Measurements from ENCODE around the gene DPEP1. TPM values are rescaled to one million over a fixed set of nuclear protein-coding genes. Genes with fewer than 3 reads are reported as not detected.
"Not testable (repeated sequence)": the region's sequence is repeated elsewhere in the genome, so short reads cannot be mapped to it uniquely, and the experiment has no call there.

DPEP1 gene
- total RNA-seq, 2 experiments from 2014 or later: not detected

DNA sequence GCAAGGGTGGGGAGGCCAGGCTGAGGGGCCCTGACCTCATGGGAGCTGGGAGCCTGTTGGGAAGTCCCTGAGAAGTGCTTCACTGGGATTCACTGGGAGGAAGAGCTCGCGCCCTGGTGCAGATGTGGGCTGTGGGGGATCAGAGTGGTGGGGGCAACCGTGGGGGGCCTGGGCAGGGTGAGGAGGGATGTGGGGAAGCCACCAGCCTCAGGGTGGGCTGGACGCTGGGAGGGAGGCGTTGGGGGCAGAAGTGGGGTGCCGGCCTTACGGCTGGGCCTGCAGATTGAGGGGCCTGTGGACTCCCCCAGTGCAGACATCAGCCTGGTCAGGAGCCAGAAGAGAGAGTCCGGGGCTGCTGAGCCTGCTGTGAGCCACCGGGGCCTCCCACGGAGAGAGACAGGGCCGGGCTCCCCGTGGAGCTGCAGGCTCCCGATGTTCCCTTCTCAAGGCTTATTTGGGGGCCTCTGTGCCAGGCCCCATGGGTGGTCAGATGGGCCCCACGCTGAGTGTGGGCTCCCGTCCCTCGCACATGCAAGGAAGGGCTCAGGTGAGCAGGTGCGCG, 7.8 kb downstream of the DPEP1 start:
- Mint-ChIP-seq H3K4me1 (peaks cover 9% of the 10 kb centered on the region), H3K27ac (no peak overlapping the region), H3K27me3 (peaks cover 12% of the 10 kb centered on the region), H3K4me3 (no peak overlapping the region), H3K36me3 (ENCODE audit: low read depth) (peaks cover 6% of the 10 kb centered on the region), H3K9me3 (peaks cover 8% of the 10 kb centered on the region)
- no peak for DNase-seq
- ChIA-PET CTCF (no interaction called here), POLR2A (no interaction called here)

DNA sequence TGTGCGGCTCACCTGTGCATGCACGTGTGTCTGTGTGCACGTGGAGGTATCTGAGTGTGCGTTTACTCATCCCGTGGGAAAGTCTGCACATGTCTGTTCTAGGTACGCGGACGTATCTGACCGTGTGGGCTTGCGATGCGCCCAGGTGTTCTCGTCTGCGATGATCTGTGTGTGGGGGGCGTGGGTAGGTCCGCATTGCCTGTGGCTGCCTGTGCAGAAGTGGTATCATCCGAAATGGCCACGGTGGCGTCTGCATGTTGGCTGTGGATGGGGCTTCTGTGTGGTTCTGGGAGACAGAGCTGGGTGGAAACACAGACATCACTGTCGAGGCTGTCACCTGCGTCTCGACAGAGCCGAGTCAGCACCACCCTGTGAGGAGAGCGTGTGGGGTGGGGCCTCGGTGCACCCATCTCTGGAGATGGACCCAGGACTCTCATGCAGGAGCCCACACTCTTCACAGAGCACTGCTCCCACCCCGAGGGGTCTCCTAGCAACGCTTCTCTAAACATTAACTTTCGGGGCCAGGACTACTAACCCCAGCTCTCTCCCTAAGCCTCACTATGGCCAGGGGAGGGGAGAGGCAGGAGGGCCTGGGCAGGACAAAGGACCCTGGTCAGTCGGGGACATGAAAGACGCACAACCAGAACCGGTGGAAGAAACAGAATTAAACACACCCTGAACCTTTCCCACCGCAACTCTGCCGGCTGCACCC, 8.4 kb downstream of the DPEP1 start:
- Mint-ChIP-seq H3K9me3 (peaks cover 4% of the 10 kb centered on the region), H3K4me3 (no peak overlapping the region), H3K27me3 (peaks cover 10% of the 10 kb centered on the region), H3K27ac (no peak overlapping the region), H3K36me3 (ENCODE audit: low read depth) (peaks cover 2% of the 10 kb centered on the region), H3K4me1 (peaks cover 4% of the 10 kb centered on the region)
- ChIA-PET POLR2A (no interaction called here), CTCF (interaction anchor here (0.6 kb wide), 1 partner anchor 29 kb away, joined by 3 read pairs; no protein-coding TSS in a partner anchor)
- DNase-seq: no peak

DNA sequence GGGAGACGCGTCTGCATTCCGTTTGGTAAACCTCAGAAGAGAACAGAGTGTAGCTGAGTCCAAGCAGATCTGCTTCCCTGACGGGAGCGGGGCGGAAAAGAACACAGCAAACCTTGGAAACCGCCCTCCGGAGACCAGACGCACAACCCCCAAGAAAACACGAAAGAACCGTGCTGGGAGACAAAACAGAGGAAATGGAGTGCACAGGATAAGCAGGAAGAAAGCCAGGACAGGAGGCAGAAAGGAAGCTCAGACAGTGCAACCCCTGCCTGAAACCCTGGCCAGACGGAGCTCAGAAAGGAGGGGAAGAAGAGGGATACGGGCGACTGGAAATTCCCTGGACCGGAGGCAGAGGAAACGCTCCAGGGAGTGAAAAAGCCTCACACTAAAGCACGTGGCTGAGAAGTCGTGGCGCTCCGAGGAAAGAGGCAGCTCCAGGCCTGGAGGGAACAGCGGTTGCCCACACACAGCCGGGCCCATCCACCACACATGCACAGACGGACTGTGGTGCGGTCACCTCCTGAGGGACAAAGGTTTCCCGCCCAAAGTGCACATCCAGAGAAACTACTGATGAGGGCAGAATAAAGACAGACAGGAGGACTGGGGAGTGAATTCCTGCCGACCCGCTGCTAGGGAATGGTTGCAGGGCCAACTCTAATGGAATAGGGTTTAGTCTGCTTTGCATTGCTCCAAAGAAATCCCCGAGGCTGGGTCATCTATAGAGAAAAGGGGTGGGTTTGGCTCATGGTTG, 10.2 kb downstream of the DPEP1 start:
- H3K36me3 Mint-ChIP-seq (ENCODE audit: low read depth): no peaks in the 10 kb centered on the region
- H3K4me1 Mint-ChIP-seq: no peaks in the 10 kb centered on the region
- POLR2A ChIA-PET: no interaction called here
- peaks cover 10% of the 10 kb centered on the region for H3K27me3 Mint-ChIP-seq
- H3K4me3 Mint-ChIP-seq: no peak overlapping the region
- H3K9me3 Mint-ChIP-seq: no peaks in the 10 kb centered on the region
- no peak overlapping the region for H3K27ac Mint-ChIP-seq
- DNase-seq: no peak
- CTCF ChIA-PET: interaction anchor here (0.6 kb wide), 1 partner anchor 248 kb away, joined by 3 read pairs; no protein-coding TSS in a partner anchor

DNA sequence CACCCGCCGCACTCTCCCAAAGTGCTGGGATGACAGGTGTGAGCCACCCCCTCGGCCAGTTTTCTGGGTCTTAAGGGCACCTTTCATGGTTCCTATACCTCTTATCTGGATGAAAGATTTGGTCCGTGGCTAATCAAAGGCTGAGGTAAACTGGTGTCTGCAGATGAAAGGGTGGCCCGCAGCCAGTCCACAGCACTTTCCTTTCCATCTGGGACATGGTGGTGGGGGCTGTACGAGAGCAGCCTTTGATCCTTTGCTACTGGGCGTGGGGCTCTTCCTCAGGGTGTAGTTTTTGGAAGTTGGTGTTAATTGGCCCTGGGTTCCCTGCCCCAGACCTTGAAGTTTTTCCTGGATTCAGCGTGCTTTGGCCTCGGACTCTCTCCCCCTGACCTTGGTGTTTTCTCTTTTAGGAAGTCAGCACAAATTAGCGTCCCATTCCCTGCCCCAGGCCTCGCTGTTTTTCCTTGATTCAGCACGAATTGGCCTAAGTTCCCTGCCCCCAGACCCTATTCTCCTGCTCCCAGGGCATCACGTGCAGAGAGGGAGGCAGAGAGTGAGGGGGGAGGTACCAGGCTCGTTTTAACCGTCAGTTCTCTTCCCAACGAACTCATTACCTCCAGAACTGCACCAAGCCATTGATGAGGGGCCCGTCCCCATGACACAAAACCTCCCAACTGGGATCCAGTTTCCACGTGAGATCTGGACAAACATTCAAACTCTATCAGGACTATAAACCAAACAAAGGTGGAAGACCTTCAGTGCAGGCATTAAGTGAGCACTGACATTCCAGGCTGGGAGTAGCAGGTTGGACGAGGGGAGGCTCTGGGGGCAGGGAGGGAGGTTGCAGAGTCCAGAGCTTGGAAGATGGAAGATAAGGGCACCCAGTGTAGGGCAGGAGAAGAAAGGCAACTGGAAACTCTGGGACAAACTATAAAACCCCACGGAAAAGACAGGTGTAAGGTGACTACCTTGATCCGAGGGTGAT, 11.6 kb downstream of the DPEP1 start:
- no peak overlapping the region for H3K4me3 Mint-ChIP-seq
- no peaks in the 10 kb centered on the region for H3K4me1 Mint-ChIP-seq
- DNase-seq: no peak
- H3K27ac Mint-ChIP-seq: no peak overlapping the region
- no peaks in the 10 kb centered on the region for H3K36me3 Mint-ChIP-seq (ENCODE audit: low read depth)
- peaks cover 10% of the 10 kb centered on the region for H3K27me3 Mint-ChIP-seq
- CTCF ChIA-PET: interaction anchor here (1.2 kb wide), 1 partner anchor 87 kb away, joined by 3 read pairs; no protein-coding TSS in a partner anchor
- H3K9me3 Mint-ChIP-seq: no peaks in the 10 kb centered on the region
- POLR2A ChIA-PET: no interaction called here

DNA sequence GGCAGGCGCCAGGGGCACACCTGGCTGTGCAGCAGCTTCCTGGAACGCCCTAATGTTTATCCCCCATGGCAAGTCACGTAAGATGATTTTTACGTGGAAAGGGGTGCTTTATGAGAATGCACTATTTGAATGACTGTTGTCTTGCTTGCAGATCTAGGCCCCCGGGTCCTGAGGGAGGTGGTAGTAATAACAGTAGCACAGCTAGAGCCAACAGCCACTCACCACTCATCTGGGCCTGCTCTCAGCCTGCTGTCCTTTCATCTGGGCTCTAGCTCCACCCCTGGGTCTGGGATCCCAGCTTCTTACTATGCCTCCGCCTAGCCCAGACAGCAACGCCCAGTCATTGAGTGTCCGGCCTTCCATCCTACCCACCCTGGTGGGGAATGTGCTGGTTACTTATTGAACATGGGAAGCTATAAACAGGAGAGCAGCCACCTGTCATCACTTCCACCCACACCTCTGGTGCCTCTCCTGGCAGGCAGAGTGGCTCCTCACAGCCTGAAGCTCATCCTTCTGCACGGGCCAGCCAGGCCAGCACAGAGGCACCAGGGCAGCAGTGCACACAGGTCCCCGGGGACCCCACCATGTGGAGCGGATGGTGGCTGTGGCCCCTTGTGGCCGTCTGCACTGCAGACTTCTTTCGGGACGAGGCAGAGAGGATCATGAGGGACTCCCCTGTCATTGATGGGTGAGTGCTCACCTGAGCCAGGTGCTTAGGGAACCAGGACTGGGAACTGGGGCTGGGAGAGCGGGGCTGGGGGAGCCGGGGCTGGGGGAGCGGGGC, 16.6 kb downstream of the DPEP1 start:
- Mint-ChIP-seq H3K4me1 (no peaks in the 10 kb centered on the region), H3K36me3 (ENCODE audit: low read depth) (no peaks in the 10 kb centered on the region), H3K27ac (no peak overlapping the region), H3K9me3 (no peaks in the 10 kb centered on the region), H3K27me3 (peaks cover 1% of the 10 kb centered on the region), H3K4me3 (no peak overlapping the region)
- ChIA-PET CTCF (interaction anchor here (0.6 kb wide), 1 partner anchor 38 kb away, joined by 3 read pairs; no protein-coding TSS in a partner anchor), POLR2A (no interaction called here)
- no peak for DNase-seq

DNA sequence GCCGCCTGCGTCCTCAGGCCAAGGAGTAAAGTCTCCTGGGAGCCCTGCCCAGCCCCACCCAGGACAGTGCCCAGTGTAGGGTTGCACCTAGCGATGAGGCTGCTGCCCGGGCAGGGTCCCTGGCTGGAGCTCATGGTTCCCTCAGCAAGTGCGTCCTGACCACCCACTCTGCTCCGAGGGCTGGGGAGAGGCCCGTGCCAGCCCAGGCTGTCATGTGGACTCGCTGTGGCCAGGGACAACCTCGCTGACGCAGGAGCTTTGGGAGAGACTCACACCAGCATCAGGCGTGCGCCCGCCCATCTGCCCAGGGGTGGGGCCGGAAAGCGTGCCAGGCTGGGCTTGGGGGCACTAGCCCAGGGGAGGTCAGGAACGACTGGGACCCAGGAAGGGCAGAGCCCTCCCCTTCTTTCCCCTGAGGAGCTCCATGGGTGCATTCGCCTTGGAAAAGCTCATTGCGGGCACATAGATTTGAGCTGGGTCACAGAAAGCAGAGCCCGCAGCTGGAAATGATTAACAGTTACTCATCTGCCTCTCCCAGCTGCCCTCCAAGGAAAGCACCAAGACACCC, 19.7 kb downstream of the DPEP1 start:
- Mint-ChIP-seq H3K4me1 (no peaks in the 10 kb centered on the region), H3K27ac (no peak overlapping the region), H3K4me3 (no peak overlapping the region), H3K27me3 (peaks cover 1% of the 10 kb centered on the region), H3K36me3 (ENCODE audit: low read depth) (no peaks in the 10 kb centered on the region), H3K9me3 (no peaks in the 10 kb centered on the region)
- DNase-seq: no peak
- POLR2A ChIA-PET: no interaction called here
- CTCF ChIA-PET: interaction anchor here (0.6 kb wide), 1 partner anchor 861 kb away, joined by 3 read pairs; no protein-coding TSS in a partner anchor

DNA sequence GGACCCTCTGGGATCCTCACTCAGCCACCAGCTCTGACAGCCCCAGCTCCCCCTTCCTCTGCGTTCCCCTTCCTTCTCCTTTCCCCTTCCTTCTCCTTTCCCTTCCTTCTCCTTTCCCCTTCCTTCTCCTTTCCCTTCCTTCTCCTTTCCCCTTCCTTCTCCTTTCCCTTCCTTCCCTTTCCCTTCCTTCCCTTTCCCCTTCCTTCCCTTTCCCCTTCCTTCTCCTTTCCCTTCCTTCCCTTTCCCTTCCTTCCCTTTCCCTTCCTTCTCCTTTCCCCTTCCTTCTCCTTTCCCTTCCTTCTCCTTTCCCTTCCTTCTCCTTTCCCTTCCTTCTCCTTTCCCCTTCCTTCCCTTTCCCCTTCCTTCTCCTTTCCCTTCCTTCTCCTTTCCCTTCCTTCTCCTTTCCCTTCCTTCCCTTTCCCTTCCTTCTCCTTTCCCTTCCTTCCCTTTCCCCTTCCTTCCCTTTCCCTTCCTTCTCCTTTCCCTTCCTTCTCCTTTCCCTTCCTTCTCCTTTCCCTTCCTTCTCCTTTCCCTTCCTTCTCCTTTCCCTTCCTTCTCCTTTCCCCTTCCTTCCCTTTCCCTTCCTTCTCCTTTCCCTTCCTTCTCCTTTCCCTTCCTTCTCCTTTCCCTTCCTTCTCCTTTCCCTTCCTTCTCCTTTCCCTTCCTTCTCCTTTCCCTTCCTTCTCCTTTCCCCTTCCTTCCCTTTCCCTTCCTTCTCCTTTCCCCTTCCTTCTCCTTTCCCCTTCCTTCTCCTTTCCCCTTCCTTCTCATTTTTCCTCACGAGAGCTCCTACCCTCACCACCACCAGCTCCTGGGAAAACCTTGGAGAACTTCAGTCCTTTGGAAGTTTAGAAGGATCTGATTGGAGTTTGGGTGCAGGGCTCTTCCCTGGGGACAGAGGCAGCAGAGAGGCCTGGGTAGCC, 21.3 kb downstream of the DPEP1 start:
- H3K36me3 Mint-ChIP-seq (ENCODE audit: low read depth); POLR2A ChIA-PET; H3K27me3 Mint-ChIP-seq; H3K27ac Mint-ChIP-seq; H3K4me3 Mint-ChIP-seq; DNase-seq; H3K4me1 Mint-ChIP-seq; H3K9me3 Mint-ChIP-seq: not testable (repeated sequence)
- CTCF ChIA-PET: interaction anchor here (0.9 kb wide), 1 partner anchor 363 kb away, joined by 3 read pairs; no protein-coding TSS in a partner anchor

DNA sequence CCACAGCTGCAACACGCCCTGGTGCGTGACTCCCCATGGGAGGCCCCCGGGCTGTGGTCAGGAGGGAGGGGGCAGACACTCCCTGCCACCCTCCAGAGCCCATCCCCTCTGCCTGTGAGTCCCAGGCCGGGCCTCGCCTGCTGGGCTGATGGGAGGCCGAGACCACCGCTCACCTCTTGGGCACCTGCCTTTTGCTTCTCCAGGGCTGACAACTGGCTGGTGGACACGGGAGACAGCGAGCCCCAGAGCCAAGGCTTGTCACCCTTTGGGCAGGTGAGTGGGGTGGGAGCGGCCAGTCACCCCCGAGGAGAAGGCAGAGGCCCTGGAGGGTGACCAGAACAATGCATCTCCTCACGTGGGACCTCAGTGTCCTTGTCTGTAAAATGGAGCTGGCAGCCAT, 23.2 kb downstream of the DPEP1 start:
- CTCF ChIA-PET: no interaction called here

DNA sequence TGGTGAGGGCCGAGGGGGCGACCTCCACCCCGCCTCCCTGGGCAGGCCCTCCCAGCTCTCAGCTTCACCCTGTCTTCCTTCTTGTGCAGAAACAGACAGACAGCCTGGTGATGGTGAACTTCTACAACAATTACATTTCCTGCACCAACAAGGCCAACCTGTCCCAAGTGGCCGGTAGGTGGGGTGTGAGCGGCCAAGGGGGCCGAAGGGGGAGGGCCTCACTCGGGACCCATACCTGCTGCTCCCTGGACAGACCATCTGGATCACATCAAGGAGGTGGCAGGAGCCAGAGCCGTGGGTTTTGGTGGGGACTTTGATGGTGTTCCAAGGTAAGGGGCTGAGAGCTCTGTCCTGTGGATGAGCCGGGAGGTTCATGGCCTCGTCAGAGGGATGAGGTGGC, 23.9 kb downstream of the DPEP1 start:
- H3K4me1 Mint-ChIP-seq: peaks cover 7% of the 10 kb centered on the region
- no peaks in the 10 kb centered on the region for H3K27me3 Mint-ChIP-seq
- H3K4me3 Mint-ChIP-seq: no peak overlapping the region
- H3K27ac Mint-ChIP-seq: no peak overlapping the region
- H3K9me3 Mint-ChIP-seq: no peaks in the 10 kb centered on the region
- ChIA-PET POLR2A (no interaction called here), CTCF (no interaction called here)
- H3K36me3 Mint-ChIP-seq (ENCODE audit: low read depth): no peaks in the 10 kb centered on the region
- no peak for DNase-seq

More for the DNA sequence above, 23.2 kb downstream of the DPEP1 start:
- no peaks in the 10 kb centered on the region for H3K9me3 Mint-ChIP-seq
- H3K4me3 Mint-ChIP-seq: no peak overlapping the region
- H3K27me3 Mint-ChIP-seq: peaks cover 1% of the 10 kb centered on the region
- H3K27ac Mint-ChIP-seq: no peak overlapping the region
- POLR2A ChIA-PET: no interaction called here
- H3K36me3 Mint-ChIP-seq (ENCODE audit: low read depth): no peaks in the 10 kb centered on the region
- no peak for DNase-seq
- H3K4me1 Mint-ChIP-seq: peaks cover 7% of the 10 kb centered on the region

DNA sequence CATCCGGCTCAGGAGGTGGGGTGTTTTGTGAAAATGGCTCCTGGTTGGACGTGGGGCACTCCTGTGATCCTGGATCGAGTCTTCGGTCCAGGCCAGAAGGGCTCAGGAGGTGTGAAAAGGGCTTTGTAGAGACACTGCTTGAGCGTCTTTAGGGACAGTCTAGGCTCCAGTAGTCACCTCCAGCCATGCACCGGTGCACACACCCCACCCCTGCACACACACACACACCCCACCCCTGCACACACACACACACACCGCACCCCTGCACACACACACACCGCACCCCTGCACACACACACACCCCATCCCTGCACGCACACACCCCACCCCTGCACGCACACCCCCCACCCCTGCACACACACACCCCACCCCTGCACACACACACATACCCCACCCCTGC, 25.0 kb downstream of the DPEP1 start:
- POLR2A ChIA-PET: no interaction called here
- H3K4me1 Mint-ChIP-seq: peaks cover 7% of the 10 kb centered on the region
- H3K27ac Mint-ChIP-seq: no peak overlapping the region
- H3K36me3 Mint-ChIP-seq (ENCODE audit: low read depth): no peaks in the 10 kb centered on the region
- H3K4me3 Mint-ChIP-seq: no peak overlapping the region
- DNase-seq: no peak
- CTCF ChIA-PET: no interaction called here
- no peaks in the 10 kb centered on the region for H3K9me3 Mint-ChIP-seq
- H3K27me3 Mint-ChIP-seq: no peaks in the 10 kb centered on the region

DNA sequence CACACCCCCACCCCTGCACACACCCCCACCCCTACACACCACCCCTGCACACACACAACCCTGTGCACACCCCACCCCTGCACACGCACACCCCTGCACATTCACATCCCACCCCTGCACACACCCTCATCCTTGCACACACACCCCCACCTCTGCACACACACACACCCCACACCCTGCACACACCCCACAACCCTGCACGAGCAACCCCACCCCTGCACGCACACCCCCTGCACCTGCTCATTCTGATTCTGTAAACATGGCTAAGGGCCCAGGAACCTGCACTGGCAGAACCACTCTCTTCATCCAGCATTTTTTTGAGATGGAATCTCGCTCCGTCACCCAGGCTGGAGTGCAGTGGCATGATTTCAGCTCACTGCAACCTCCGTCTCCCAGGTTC, 25.9 kb downstream of the DPEP1 start:
- DNase-seq: no peak
- ChIA-PET CTCF (no interaction called here), POLR2A (no interaction called here)
- no peaks in the 10 kb centered on the region for H3K36me3 Mint-ChIP-seq (ENCODE audit: low read depth)
- H3K9me3 Mint-ChIP-seq: no peaks in the 10 kb centered on the region
- H3K4me1 Mint-ChIP-seq: peaks cover 7% of the 10 kb centered on the region
- no peaks in the 10 kb centered on the region for H3K27me3 Mint-ChIP-seq
- H3K27ac Mint-ChIP-seq: no peak overlapping the region
- H3K4me3 Mint-ChIP-seq: no peak overlapping the region

All from activated CD4-positive, alpha-beta T cell treated with anti-CD3 and anti-CD28 coated beads, Interleukin-2, amount 10 ng/mL, durations not matched to agents 7 days and 5 days (primary cell).